ENCODE results near the gene GRHL1. TPM values are rescaled to one million over a fixed set of nuclear protein-coding genes. Genes with fewer than 3 reads are reported as not detected.
"Not testable (repeated sequence)": the region's sequence is repeated elsewhere in the genome, so short reads cannot be mapped to it uniquely, and the experiment has no call there.

GRHL1 gene
- total RNA-seq, 6 experiments from 2014 or later: 3.5 to 11.2 (median 6.2) TPM

- Histone ChIP-seq H3K36me3 (no peaks in the 10 kb centered on the region), H3K4me3 (no peak overlapping the region), H3K27me3 (no peaks in the 10 kb centered on the region), H3K9me3 (no peaks in the 10 kb centered on the region), H3K4me1 (peaks cover 0 to 3% (median 0%) of the 10 kb centered on the region in 4 donors), H3K27ac (no peak overlapping the region)
- intact Hi-C loops (cut with DNase I): no loop called here
- ATAC-seq: no peak
- TF ChIP-seq, protein P1, sequence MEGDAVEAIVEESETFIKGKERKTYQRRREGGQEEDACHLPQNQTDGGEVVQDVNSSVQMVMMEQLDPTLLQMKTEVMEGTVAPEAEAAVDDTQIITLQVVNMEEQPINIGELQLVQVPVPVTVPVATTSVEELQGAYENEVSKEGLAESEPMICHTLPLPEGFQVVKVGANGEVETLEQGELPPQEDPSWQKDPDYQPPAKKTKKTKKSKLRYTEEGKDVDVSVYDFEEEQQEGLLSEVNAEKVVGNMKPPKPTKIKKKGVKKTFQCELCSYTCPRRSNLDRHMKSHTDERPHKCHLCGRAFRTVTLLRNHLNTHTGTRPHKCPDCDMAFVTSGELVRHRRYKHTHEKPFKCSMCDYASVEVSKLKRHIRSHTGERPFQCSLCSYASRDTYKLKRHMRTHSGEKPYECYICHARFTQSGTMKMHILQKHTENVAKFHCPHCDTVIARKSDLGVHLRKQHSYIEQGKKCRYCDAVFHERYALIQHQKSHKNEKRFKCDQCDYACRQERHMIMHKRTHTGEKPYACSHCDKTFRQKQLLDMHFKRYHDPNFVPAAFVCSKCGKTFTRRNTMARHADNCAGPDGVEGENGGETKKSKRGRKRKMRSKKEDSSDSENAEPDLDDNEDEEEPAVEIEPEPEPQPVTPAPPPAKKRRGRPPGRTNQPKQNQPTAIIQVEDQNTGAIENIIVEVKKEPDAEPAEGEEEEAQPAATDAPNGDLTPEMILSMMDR (IDR thresholded peaks at IDR 0.05): no peak
- TF ChIP-seq POLR2A (IDR thresholded peaks at IDR 0.05): no peak
- peak in 1 of 3 donors; percentile 5 for DNase-seq
- WGBS (ENCODE audit: insufficient coverage, low coverage, low lambda C conversion rate, missing lambda C conversion rate): 65% methylated on average over 7 of the region's 7 CpGs
These were observed 78.4 kb downstream of the GRHL1 start for GRCh38 chr2:10029875-10030223.

DNA sequence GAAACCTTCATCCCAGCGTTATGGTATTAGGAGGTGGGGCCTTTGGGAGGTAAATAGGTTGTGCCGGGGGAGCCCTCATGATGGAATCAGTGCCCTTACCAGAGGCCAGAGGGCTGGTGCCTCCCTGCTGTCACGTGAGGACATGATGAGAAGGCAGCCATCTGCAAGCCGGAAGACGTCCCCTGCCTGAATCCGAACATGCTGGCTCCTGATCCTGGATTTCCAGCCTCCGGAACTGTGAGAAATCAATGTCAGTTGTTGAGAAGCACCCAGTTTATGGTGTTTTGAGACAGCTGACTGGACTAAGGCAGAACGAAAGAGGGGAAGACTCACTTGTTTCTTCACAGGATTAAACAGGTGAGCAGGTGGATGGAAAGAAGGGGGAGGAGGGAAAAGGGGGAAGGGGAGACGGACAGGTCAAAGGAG is 78.8 kb downstream of the GRHL1 start:
- TF ChIP-seq, protein P1 (IDR thresholded peaks at IDR 0.05): no peak
- TF ChIP-seq POLR2A (IDR thresholded peaks at IDR 0.05): no peak
- H3K36me3 ChIP-seq: no peaks in the 10 kb centered on the region
- H3K27me3 ChIP-seq: no peaks in the 10 kb centered on the region
- ATAC-seq (no peak), DNase-seq (peak in 1 of 3 donors; percentile 42)
- H3K9me3 ChIP-seq: no peaks in the 10 kb centered on the region
- no peak overlapping the region for H3K27ac ChIP-seq
- intact Hi-C loops (cut with DNase I): no loop called here
- no peak overlapping the region for H3K4me3 ChIP-seq
- 53% methylated on average over 4 of the region's 9 CpGs for WGBS (ENCODE audit: insufficient coverage, low coverage, low lambda C conversion rate, missing lambda C conversion rate)
- peaks cover 0 to 7% (median 2%) of the 10 kb centered on the region in 4 donors for H3K4me1 ChIP-seq

DNA sequence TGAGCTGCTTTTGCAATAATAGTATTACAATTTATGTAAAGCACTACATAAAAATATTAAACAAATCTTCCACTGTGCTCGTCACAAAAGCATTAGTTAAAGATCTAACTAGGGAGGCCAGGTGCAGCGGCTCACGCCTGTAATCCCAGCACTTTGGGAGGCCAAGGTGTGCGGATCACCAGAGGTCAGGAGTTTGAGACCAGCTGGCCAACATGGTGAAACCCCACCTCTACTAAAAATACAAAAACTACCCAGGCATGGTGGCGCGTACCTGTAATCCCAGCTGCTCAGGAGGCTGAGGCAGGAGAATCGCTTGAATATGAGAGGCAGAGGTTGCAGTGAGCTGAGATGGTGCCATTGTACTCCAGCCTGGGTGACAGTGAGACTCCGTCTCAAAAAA is 79.3 kb downstream of the GRHL1 start:
- DNase-seq; ATAC-seq; H3K36me3 ChIP-seq; intact Hi-C loops (cut with DNase I); H3K4me3 ChIP-seq; H3K9me3 ChIP-seq; H3K27me3 ChIP-seq; H3K27ac ChIP-seq: not testable (repeated sequence)
- WGBS (ENCODE audit: insufficient coverage, low coverage, low lambda C conversion rate, missing lambda C conversion rate): 85% methylated on average over 4 of the region's 8 CpGs
- peaks cover 0 to 12% (median 5%) of the 10 kb centered on the region in 4 donors for H3K4me1 ChIP-seq

DNA sequence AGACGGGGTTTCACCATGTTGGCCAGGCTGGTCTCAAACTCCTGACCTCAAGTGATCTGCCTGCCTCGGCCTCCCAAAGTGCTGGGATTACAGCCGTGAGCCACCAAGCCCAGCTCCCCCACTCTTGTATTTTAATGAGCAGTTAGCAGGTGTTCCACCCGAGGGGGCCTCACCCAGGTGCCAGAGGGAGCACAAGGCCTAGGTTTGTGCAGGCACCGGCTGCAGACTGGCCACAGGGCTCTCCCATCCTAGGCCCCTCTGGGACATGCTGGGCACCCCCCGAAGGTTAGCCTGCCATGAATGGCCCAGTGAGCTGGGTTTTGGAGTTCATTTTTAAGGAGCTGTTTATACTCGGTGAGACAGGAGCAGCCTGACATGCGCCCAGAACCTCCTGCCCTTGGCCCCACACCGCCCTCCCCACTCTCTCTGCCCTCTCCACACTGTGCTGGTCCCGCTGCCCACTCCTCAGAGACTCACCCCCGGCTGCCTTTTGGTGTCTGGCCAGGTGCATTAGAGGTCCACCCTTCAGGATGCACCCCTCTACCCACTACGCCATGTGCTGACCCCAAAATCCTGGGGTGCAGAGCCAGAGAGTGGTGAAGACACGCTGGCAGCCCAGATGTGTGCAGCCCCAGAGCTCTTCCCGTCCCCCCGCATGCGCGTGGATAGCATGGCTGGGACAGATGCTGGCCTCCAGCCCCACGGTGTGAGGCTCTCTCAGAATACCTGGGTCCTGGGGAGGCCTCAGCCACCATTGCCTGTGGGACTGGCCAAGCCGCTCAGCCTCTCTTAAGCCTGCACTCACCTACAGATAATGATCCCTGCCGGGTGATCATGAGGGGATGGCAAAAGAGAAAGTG is 80.6 kb downstream of the GRHL1 start:
- H3K27me3 ChIP-seq: no peaks in the 10 kb centered on the region
- intact Hi-C loops (cut with DNase I): no loop called here
- H3K36me3 ChIP-seq: no peaks in the 10 kb centered on the region
- no peak overlapping the region for H3K4me3 ChIP-seq
- H3K9me3 ChIP-seq: no peaks in the 10 kb centered on the region
- TF ChIP-seq, protein P1 (IDR thresholded peaks at IDR 0.05): no peak
- TF ChIP-seq POLR2A (IDR thresholded peaks at IDR 0.05): no peak
- 87% methylated on average over 4 of the region's 20 CpGs for WGBS (ENCODE audit: insufficient coverage, low coverage, low lambda C conversion rate, missing lambda C conversion rate)
- no peak overlapping the region for H3K27ac ChIP-seq
- ATAC-seq: no peak
- peaks cover 0 to 25% (median 13%) of the 10 kb centered on the region in 4 donors for H3K4me1 ChIP-seq
- peak in 2 of 3 donors; percentile 16 to 47 for DNase-seq

- WGBS (ENCODE audit: insufficient coverage, low coverage, low lambda C conversion rate, missing lambda C conversion rate): 97% methylated on average over 5 of the region's 7 CpGs
- H3K9me3 ChIP-seq: no peaks in the 10 kb centered on the region
- no peaks in the 10 kb centered on the region for H3K27me3 ChIP-seq
- intact Hi-C loops (cut with DNase I): no loop called here
- peak in 1 of 3 donors; percentile 17 for DNase-seq
- H3K4me3 ChIP-seq: no peak overlapping the region
- no peak for ATAC-seq
- H3K36me3 ChIP-seq: no peaks in the 10 kb centered on the region
- peaks cover 0 to 29% (median 16%) of the 10 kb centered on the region in 4 donors for H3K4me1 ChIP-seq
- no peak overlapping the region for H3K27ac ChIP-seq
- TF ChIP-seq, protein P1 (IDR thresholded peaks at IDR 0.05): no peak
- TF ChIP-seq POLR2A (IDR thresholded peaks at IDR 0.05): no peak
These were observed 81.2 kb downstream of the GRHL1 start for GRCh38 chr2:10032746-10033105.
